ENCODE measurements around the gene AP2A1.
"Not testable (repeated sequence)": the region's sequence is repeated elsewhere in the genome, so short reads cannot be mapped to it uniquely, and the experiment has no call there.

DNA sequence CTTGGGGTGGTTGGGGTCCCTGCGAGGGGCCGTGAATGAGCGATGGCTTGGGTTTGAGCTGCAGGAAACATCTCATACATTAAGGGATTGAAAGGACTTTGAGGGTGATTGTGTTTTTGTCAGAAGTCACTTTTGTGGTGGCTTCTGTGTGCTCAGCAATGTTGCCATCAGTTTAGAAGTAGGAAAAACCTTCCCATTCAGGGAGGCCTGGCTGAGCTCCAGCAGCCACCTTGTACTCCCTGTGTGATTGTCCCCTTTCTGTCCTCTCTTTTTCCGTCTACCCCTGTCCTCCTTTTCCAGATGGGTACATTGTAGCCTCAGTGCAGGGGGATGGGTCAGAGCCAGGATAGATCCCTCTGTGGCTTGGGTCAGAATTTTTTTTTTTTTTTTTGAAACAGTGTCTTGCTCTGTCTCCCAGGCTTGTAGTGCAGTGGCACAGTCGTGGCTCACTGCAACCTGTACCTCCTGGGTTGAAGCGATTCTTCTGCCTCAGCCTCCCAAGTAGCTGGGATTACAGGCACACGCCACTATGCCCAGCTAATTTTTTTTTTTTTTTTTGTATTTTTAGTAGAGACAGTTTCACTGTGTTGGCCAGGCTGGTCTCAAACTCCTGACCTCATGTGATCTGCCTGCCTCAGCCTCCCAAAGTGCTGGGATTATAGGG, 52.8 kb downstream of the AP2A1 start:
- TF ChIP-seq EZH2 (IDR thresholded peaks at IDR 0.05); POLR2AphosphoS5 (IDR thresholded peaks at IDR 0.05; ENCODE audit: borderline replicate concordance, low read depth, low read length): not testable (repeated sequence)
